HG02571 (cell line): ENCODE measurements around the gene SLC6A18.
"Not testable (repeated sequence)": the region's sequence is repeated elsewhere in the genome, so short reads cannot be mapped to it uniquely, and the experiment has no call there.

Experiments used
- ATAC-seq: cut with Tn5 transposase; IDR thresholded peaks from one replicate; pipeline ENCODE4 v1.9.1; 2021; ENCODE audit warnings: mild to moderate bottlenecking, moderate library complexity; ENCODE audit not compliant: unreplicated experiment

The SLC6A18 gene

DNA sequence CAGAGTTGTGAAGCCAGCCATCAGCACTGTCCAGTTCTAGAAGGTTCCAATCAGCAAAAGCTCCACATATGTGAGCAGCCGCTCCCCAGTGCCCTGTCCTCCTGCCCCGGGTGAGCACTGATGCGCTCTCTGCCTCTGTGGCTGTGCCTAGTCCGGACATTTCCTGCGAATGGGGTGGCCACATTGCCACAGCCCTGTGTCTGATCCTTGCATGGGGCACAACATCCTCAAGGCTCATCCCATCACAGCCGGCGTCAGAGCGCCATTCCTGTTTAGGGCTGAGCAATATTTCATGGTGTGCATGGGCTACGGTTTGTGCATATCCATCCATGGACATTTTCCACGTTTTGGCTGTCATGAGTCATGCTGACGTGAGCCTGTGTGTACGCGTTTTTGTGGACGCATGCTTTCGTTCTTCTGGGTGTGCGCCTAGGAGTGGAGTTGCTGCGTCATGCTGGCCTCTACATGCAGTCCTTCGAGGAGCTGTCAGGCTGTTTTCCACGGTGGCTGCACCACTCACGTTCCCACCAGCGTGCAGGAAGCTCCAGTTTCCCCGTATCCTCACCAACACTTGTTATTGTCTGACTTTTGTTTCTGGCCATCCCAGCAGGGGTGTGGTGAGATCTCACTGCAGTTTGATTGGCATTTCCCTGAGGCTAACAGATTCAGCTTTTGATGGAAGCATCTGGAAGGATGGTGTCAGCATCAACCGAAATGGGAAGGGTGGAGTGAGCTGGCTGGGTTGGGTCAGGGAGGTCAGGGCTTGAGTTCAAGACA is 9.7 kb upstream of the SLC6A18 start:
- no peak for ATAC-seq

DNA sequence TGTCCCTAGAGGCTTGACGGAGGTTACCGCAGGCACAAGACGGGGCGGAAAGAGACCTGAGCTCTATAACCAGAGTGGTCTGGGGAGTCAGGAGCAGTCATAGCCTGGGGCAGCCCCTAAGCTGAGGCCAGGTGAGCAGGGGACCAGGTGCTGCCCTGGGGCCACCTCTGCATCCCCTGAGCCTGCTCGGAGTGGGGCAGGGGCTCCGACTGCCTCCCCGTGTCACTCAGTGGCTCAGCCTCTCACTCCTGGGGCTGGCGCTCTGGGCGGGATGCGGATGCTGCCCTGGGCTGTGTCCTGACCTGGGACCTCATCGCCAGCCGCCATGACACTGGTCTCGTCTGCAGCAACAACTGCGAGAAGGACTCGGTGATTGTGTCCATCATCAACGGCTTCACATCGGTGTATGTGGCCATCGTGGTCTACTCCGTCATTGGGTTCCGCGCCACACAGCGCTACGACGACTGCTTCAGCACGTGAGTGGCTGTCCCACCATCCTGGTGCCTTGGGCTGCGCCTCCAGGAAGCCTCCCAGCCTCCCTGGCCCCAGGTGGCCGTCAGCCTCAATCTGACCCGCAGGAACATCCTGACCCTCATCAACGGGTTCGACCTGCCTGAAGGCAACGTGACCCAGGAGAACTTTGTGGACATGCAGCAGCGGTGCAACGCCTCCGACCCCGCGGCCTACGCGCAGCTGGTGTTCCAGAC is 8.8 kb upstream of the SLC6A18 start:
- ATAC-seq: no peak

DNA sequence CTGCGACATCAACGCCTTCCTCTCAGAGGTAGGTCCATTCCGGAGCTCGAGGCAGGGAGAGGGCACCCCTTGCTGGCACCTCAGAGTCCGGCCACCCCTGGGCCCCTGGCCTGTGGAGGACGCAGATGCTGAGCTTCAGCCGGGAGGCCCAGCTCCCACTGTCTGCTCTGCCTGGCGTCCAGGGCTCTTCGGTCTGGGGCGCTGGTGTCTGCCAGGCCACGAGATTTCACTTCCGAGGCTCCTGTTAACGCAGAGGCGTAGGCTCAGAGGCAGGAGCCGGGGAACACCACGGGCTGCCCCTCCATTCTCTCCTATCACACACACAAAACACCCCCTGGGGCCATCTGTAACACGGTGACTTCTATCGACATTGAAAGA is 8.3 kb upstream of the SLC6A18 start:
- no peak for ATAC-seq

DNA sequence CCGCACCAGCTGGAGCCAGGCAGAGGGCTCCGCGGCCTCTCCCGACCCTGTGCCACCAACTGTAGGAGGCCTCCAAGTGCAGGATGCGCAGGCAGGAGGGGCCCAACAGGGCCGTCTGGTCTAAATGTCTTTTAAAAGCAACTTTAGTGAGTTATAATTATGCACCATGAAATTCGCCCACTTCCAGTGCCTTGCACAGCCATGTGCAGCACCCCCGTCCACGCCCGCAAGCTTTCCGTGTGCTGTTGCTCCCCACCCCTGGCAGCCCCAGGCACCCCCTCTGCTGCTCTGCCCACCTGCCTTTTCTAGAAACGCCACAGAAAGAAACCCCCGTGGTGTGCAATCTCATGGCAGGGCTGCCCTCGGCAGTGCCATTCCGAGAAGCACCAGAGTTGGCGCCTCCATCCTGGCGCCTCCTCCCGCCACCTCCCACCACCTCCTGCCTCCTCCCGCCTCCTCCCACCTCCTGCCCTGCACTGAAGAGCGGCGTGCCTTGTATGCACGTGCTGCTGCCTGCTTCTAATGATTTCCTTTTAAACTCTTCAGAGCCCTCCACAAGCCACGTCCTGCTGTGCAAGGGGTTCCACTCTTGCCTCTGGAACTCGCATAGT is 7.5 kb upstream of the SLC6A18 start:
- no peak for ATAC-seq

DNA sequence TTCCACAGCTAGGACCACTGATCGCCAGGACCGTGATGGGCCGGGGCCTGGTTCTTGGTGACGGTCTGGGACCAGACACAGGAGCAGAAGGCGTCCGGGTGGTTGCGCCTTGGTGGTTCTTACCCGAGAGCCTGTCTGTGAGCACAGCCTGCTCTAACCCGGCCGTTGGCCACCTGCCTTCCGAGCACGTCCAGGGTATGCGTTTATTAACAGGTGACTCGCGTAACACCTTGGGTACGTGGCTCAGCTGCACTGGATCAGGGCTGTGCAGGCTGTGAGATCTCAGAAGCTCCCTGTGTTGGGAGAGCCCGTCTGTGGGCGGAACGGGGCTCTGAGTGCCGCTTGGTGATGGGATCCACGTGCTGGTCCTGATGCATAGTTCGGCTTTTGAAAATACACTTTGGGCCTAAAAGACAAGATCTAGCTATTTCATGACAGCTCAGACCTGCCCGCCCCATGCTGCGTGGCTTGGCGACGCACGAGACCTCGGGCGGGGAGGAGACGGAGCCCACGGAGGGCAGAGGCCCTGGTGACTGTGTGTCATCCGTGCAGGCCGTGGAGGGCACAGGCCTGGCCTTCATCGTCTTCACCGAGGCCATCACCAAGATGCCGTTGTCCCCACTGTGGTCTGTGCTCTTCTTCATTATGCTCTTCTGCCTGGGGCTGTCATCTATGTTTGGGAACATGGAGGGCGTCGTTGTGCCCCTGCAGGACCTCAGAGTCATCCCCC is 6.7 kb upstream of the SLC6A18 start:
- no peak for ATAC-seq

DNA sequence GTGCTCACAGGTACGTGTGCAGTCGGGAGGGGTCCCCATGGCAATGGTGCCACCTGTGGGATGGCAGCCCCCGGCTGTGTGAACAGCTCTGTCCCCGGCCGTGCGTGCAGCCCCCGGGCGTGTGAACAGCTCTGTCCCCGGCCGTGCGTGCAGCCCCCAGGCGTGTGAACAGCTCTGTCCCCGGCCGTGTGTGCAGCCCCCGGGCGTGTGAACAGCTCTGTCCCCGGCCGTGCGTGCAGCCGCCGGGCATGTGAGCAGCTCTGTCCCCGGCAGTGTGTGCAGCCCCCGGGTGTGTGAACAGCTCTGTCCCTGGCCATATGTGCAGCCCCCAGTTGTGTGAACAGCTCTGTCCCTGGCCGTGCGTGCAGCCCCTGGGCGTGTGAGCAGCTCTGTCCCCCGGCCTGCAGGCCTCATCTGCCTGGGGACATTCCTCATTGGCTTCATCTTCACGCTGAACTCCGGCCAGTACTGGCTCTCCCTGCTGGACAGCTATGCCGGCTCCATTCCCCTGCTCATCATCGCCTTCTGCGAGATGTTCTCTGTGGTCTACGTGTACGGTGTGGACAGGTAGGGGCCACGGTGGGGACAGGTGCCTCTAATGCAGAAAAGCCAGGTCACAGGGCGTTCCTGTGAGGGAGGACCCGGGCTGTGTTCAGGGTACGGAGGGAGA is 5.9 kb upstream of the SLC6A18 start:
- no peak for ATAC-seq

DNA sequence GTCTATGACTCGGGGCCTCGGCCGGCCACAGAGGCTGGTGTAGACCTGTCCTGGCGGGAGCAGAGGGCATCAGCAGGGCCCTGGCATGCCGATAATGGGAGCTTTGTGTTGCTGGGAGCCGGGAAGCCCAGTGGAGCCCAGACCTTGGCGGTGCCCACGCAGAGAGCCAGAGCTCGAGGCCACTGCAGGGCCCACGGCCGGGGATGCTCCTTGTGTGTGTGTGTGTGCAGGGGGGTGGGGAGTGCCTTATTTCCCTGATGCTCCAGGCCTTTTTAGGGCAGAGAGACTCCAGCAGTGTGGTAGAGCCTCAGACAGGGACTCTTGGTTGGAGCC is 5.4 kb upstream of the SLC6A18 start:
- no peak for ATAC-seq

DNA sequence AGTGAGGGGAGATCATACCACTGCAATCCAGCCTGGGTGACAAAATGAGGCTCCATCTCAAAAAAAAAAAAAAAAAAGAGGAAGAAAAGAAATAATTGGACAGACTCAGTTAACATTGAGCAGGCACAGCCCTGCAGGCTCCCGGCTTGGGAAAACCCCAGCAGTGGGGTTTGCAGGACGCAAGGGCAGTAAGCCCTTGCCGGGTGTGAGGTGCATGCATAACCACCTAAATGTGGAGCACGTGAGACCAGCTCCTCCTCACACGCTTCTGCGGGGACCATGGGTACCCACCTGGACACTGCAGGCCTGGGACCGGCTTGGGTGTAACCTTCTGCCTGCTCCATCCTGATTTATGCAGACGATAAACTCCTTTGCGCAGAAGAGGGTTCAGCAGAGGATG is 4.8 kb upstream of the SLC6A18 start:
- no peak for ATAC-seq

DNA sequence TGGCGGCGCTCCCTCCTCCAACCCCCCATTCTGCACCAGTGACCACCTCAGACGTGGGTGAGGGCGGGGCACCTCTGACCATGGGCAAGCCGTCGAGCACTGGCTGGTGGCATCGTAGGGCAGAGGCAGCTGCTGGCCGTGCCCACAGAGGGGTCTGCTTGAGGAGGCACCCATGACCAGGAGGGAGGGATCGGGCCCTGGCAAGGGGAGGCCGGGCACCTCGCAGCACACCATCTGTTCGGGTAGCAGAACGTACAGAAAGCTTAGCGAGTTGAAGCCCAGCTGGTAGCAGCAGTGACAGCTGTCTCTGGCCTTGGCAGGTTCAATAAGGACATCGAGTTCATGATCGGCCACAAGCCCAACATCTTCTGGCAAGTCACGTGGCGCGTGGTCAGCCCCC is 4.3 kb upstream of the SLC6A18 start:
- ATAC-seq: no peak

DNA sequence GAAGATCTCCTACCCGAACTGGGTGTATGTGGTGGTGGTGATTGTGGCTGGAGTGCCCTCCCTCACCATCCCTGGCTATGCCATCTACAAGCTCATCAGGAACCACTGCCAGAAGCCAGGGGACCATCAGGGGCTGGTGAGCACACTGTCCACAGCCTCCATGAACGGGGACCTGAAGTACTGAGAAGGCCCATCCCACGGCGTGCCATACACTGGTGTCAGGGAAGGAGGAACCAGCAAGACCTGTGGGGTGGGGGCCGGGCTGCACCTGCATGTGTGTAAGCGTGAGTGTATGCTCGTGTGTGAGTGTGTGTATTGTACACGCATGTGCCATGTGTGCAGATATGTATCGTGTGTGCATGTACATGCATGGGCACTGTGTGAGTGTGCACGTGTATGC is 3.5 kb upstream of the SLC6A18 start:
- no peak for ATAC-seq

DNA sequence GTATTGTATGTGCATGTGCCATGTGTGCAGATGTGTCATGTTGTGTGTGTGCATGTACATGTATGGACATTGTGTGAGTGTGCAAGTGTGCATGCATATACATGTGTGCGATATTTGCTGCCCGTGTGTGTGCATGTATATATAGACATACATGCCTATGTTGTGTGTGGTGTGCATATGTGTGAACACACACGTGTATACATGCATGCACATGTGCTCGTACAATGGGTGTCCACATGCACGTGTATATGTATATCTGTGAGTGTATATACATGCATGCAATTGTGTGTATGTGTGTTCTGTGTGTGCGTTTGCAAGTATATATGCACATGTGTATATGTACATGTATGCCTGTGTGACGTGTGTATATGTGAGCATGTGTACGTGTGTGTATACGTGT is 3.0 kb upstream of the SLC6A18 start:
- ATAC-seq: no peak

DNA sequence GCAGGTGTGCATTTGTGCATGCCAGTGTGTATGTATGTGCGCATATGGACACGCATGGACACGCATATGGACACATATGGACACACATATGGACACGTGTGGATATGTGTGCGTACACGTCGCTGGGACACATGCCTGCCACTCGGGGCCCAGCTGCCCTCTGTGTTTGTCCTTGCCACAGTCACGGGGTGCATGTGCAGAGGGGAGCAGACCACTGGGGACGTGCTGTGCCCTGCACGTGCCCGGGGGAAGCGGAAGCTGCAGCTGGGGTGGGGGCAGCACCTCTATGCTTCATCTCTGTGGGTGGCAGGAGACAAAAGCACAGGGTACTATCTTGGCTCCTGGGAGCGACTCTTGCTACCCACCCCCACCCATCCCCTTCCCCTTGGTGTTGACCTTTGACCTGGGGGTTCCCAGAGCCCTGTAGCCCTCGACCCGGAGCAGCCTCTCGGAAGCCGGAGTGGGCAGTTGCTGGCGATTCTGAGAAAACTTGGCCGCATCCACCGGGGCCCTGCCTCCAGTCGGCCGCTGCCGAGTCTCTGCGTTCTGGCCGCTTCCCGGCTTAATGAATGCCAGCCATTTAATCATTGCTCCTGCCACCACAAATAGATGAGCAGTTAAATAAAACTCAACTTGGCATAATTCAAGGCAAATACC is 2.4 kb upstream of the SLC6A18 start:
- ATAC-seq: no peak

DNA sequence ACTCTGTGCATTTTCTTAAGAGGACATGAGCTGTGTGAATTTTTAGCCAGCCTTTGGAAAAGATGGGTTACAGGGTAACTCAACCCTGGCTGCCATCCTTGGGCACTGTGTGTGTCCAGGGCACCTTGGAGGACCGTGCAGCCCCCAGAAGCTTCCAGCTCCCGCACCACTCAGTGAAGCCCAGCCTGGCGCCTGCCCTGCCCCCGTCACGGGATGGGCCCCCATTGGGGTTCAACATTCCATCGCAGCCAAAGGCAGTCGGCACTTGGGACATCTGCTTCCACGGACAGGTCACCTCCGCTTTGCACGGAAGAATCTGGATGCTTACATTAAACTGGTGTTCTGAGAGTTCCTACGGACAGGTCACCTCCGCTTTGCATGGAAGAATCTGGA is 1.9 kb upstream of the SLC6A18 start:
- no peak for ATAC-seq

DNA sequence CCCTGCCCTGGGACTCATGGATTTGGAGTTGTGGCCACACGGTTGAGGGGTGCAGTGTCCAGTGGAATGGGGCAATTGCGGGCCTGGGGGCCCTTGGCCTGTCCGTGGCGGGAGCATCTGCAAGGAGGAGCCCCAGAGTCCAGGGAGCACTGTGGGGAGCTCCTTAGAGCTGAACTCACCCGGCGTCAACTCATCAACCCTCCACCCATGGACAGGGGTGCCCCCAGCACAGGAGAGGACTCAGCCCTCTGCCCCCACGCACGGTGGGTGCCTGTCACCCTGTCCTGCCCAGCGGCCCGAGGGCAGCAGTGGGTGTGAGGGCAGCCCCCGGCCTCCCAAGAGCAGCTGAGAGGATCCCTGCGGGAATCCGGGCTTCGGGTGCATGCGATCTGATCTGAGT is 550 bp upstream of the SLC6A18 start:
- ATAC-seq: no peak

DNA sequence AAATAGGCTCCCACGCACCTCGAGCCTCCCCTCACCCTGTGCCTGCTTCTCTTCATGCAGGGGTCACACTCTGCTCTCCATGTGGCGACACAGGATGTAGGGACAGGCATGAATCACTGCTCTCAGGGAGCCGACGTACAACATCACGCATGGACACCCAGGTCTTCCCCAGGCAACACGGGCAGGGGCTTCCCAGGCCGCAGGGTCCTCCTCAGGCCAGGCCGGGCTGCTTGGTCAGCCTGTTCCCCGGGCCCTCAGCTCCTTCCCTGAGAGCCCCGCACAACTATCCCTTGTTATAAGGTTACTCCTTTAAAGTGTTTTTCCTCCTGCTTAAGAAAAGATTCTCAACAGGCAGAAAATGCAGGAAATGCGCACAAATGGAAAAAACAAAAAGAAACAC is 1.1 kb downstream of the SLC6A18 start:
- no peak for ATAC-seq

DNA sequence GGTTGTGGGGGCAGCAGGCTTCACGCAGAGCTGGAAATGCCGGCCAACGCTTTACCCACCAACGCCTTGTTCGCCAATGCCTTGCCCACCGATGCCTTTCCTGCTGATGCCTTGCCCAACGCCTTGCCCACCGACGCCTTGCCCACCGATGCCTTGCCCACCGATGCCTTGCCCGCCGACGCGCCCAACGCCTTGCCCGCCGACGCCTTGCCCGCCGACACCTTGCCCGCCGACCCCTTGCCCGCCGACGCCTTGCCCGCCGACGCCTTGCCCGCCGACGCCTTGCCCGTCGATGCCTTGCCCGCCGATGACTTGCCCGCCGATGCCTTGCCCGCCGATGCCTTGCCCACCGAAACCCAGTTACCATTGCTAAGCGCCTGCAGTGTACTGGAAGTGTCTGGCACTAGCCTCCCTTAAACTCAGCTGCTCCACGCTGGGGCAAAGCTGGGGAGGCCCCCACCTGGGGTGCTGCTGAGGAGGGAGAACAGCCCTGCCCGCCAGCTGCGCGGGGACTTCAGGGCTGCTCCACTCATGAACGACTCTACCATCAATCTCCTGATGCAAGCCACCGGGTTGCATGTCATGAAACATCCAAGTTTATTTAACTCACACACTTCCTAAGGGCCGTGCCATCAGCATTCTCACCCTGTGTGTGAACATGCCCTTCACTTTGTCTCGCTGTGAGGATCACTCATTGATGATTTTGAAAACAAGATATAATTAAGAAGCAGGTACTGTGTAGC is 1.8 kb downstream of the SLC6A18 start:
- ATAC-seq: no peak

DNA sequence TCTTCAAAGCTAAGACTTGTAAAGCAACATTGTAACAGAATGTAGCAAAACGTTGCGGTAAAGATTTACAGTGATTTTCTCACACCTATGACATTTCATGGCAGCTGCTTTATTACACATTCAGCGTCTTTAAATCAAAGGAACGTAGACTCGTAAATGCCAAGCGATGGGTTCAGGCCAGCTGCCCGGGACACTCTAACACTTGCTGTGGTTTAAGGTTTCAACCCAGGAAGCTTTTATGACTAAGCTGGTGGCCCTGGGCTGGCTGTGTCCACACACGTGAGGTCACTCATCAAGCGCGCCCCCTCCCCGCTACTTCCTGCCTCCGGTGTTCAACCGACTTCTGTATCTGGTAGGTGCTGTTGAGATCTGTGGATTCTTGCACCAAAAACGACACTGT is 2.5 kb downstream of the SLC6A18 start:
- ATAC-seq: no peak

DNA sequence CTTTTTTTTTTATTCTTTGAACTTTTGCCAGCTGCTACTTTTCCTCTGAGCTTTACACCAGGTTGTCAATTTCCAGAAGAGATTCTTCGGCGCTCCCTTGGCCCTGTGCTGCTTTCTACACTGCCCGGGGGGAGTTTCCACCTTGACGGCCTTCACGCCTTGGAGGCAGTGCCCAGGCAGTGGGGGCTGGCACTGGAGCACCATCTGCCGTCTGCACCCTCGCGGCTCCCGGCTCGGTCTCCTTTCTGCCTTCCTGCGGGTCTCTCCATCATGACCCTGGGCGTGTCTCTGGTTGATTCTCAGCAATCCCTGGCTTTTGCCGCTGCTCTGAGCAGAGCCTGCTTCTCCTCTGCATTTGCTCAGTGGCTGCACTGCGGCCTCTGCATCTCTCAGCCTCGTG is 2.9 kb downstream of the SLC6A18 start:
- ATAC-seq: no peak

DNA sequence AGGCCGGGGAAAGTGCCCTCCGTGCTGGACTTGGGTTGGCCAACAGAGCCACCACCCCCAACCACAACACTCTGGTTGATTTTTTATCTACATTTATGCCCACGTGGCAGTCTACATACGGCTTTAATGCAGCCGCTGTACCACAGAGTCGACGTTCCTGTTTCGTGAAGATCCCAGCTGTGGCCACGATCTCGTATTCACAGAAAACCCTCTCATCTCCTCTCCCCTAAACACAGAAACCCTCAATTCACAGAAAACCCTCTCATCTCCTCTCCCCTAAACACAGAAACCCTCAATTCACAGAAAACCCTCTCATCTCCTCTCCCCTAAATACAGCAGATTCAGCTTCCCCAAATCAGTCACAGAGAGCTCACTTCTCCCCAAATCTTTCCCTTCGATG is 3.8 kb downstream of the SLC6A18 start:
- ATAC-seq: not testable (repeated sequence)

DNA sequence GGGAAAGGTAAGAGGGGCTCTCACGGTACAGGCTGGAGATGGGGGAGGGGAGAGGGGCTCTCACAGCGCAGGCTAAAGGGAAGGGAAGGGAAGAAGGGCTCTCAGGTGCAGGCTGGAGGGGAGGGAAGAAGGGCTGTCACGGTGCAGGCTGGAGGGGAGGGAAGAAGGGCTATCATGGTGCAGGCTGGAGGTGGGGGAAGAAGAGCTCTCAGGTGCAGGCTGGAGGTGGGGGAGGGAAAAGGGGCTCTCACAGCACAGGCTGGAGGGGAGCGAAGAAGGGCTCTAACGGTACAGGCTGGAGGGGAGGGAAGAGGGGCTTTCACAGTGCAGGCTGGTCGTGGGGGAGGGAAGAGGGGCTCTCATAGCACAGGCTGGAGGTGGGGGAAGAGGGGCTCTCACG is 4.6 kb downstream of the SLC6A18 start:
- ATAC-seq: no peak
